ENCODE results near the gene CCDC66. TPM values are rescaled to one million over a fixed set of nuclear protein-coding genes. Genes with fewer than 3 reads are reported as not detected.

The CCDC66 gene
- total and polyA plus RNA-seq, 2 of the 4 experiments (the other 2 are of a cell fraction): 6.0 to 9.1 TPM

GRCh38 chr3:56522374-56522773 is 34.6 kb upstream of the CCDC66 start:
- H3K9me1 ChIP-seq (ENCODE audit: insufficient read depth, low read length): no peaks in the 10 kb centered on the region
- no peak overlapping the region for H3K56ac ChIP-seq (ENCODE audit: extremely low read depth, insufficient read depth, low read length)
- no peak overlapping the region for H4K5ac ChIP-seq (ENCODE audit: low read depth, low read length)
- no peak overlapping the region for H3K18ac ChIP-seq (ENCODE audit: low read depth, low read length)
- no peak overlapping the region for H3K4me3 ChIP-seq (ENCODE audit: insufficient read depth, low read depth, low read length)
- no peak overlapping the region for H2BK20ac ChIP-seq (ENCODE audit: low read depth, low read length)
- H2BK15ac ChIP-seq (ENCODE audit: low read depth, low read length): no peak overlapping the region
- ATAC-seq (ENCODE audit: low read depth) (no peak), DNase-seq (no peak)
- no peak overlapping the region for H3K4ac ChIP-seq (ENCODE audit: low read depth, low read length)
- ChIA-PET POLR2A (ENCODE audit: unreplicated experiment) (no interaction called here), CTCF (no interaction called here)
- intact Hi-C loops (cut with micrococcal nuclease) (no loop called here), in situ Hi-C loops (cut with MboI; ENCODE audit: low sequenced_read_pairs) (no loop called here), dilution Hi-C loops (cut with HindIII; ENCODE audit: low sequenced_read_pairs, unreplicated experiment) (no loop called here)
- H4K8ac ChIP-seq (ENCODE audit: low read depth in 2 of 2, low read length in 2 of 2): no peak overlapping the region
- H3K27ac ChIP-seq (ENCODE audit: insufficient read depth, low read length): no peak overlapping the region
- no peak overlapping the region for H3K14ac ChIP-seq (replicated peaks; ENCODE audit: low read depth, low read length)
- no peaks in the 10 kb centered on the region for H3K9me3 ChIP-seq (ENCODE audit: control insufficient read depth, insufficient read depth, low read length)
- no peak overlapping the region for H3K9ac ChIP-seq (ENCODE audit: low read depth, low read length)
- no peak overlapping the region for H2BK120ac ChIP-seq (ENCODE audit: low read depth, low read length)
- peak overlapping the region; percentile 58 for H2AFZ ChIP-seq (replicated peaks; ENCODE audit: low read length, poor library complexity)
- BruUV-seq (replicated peaks): no TSS peak
- no peaks in the 10 kb centered on the region for H3K79me1 ChIP-seq (ENCODE audit: low read depth in 1 of 2, low read length in 2 of 2)
- no peak overlapping the region for H2BK5ac ChIP-seq (ENCODE audit: low read depth, low read length, poor library complexity, severe bottlenecking)
- H4K91ac ChIP-seq (ENCODE audit: insufficient read depth, low read depth, low read length): no peak overlapping the region
- no peak overlapping the region for H3K4me2 ChIP-seq (ENCODE audit: low read depth, low read length)
- WGBS, 2 experiments (ENCODE audit: extremely low coverage in 2 of 2, insufficient read length in 1 of 2): no CpG with 5 or more reads among the region's 7 CpGs
- no peaks in the 10 kb centered on the region for H4K20me1 ChIP-seq (ENCODE audit: insufficient read depth, low read length)
- no peak overlapping the region for H2AK5ac ChIP-seq (ENCODE audit: low read depth, low read length)
- H3K23ac ChIP-seq (ENCODE audit: low read depth, low read length): no peak overlapping the region
- no peak overlapping the region for H2AK9ac ChIP-seq (replicated peaks; ENCODE audit: low read depth, low read length, poor library complexity)
- H3K36me3 ChIP-seq (ENCODE audit: control insufficient read depth, insufficient read depth, low read length): no peaks in the 10 kb centered on the region
- H3K27me3 ChIP-seq (ENCODE audit: control insufficient read depth, insufficient read depth, low read length): no peaks in the 10 kb centered on the region; the same call in 1 of the 2 replicates
- no peaks in the 10 kb centered on the region for H3K4me1 ChIP-seq (ENCODE audit: control insufficient read depth, insufficient read depth, low read length)
- no peak for TF ChIP-seq RCOR1 (IDR thresholded peaks at IDR 0.05; ENCODE audit: insufficient replicate concordance, low read length)
- TF ChIP-seq CHD1 (IDR thresholded peaks at IDR 0.05; ENCODE audit: low read depth, low read length): no peak
